Skin epidermis (tissue), 12 donors: Measurements from ENCODE around the gene CLHC1.
"Not testable (repeated sequence)": the region's sequence is repeated elsewhere in the genome, so short reads cannot be mapped to it uniquely, and the experiment has no call there.

Experiments used
- H3K27ac ChIP-seq, 21 experiments: fragments of 200-600 bp; sonication (generic) in 11 of 21; one replicate each; pipeline ENCODE4 v1.5.0; 2020; ENCODE audit warnings: mild to moderate bottlenecking in 3 of 21, inconsistent platforms in 2 of 21, moderate library complexity in 2 of 21
- H3K4me3 ChIP-seq, 7 experiments: fragments of 200-600 bp; sonication (generic) in 2 of 7; one replicate each; pipeline ENCODE4 v1.5.0; 2020; ENCODE audit warnings: inconsistent platforms in 2 of 7, mild to moderate bottlenecking in 2 of 7, moderate library complexity in 1 of 7

Gene CLHC1

DNA sequence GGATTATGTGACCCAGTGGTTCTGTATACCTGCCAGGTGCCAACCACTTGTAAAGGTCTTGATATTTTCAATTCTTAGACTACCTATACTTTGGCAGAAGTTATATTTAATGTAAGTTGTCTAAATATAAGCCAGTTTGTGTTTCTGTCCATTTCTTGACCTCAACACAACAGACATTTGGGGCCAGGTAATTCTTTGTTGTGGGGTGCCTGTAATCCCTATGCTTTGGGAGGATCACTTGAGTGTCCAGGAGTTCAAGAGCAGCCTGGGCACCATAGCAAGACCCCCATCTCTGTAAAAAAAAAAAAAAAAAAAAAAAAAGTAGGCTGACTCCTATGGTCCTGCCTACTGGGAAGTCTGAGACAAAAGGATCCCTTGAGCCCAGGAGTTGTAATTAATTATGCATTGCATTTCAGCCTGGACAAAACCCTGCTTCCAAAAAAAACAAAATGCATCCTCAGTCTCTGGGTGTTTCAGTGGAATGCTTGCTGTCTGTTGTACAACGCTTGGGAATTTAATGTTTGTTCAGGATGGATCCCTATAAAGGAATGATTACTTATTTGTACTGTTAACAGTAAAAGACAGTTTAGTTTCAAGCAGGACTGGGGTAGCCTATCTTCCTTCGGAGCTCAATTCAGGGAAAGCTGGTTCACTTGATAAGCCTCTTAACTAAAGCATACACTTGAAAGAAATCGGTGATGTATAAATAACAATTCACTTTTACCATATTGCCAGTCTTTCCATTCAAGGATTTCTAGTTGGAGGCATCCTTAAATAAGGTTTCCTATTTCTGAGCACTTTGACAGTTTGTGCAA lies 3.8 kb upstream of the CLHC1 start:
- no peak overlapping the region for H3K4me3 ChIP-seq
- H3K27ac ChIP-seq, result no peak overlapping the region

DNA sequence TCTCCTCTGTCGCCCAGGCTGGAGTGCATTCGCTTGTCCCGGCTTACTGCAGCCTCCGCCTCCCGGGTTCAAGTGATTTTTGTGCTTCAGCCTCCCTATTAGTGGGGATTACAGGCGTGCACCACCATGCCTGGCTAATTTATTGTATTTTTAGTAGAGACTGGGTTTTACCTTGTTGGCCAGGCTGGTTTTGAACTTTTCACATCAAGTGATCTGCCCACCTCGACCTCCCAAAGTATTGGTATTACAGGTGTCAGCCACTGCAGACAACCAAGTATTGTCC lies 1.5 kb upstream of the CLHC1 start:
- peak overlapping the region in 16 of 21 experiments; percentile 91 to 99 (median 97) for H3K27ac ChIP-seq
- H3K4me3 ChIP-seq, result peak overlapping the region; percentile 66 to 98 (median 89)

DNA sequence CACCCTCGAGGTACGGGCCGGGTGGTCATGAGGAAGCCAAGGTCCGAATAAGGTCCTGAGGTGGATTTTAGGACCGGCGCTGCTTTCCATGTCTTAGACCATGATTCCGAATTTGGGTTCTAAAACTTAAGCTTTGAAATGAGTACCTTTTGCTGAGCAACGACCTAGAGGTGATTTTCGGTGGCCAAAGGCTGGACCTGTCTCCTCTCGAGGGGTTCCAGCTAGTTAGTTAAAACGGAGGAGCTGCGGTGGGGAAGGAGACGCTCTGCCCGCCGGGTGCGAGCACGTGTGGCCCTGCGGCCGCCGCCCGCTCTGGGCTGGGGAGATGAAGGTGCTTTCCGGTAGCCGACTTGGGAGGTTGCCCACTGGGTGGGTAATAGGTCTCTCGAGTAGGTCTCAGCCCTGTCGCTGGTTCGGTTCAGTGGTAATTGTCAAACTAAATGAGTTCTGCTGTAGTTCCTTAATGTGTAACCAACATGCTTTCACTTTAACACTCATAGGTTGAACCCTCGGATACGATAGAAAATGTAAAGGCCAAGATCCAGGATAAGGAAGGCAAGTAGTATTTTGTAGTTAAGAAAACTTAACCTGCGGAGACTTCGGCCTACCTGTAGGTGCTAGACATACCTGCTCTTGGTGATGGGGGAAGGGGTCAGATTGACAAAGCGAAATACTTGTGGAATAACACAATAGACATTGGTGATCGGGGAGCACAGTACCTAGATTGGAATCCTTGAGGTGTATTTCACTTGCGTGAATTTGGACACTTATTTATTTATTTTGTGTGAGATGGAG lies 967 bp upstream of the CLHC1 start:
- peak overlapping the region; percentile 24 to 99 (median 97) for H3K27ac ChIP-seq

DNA sequence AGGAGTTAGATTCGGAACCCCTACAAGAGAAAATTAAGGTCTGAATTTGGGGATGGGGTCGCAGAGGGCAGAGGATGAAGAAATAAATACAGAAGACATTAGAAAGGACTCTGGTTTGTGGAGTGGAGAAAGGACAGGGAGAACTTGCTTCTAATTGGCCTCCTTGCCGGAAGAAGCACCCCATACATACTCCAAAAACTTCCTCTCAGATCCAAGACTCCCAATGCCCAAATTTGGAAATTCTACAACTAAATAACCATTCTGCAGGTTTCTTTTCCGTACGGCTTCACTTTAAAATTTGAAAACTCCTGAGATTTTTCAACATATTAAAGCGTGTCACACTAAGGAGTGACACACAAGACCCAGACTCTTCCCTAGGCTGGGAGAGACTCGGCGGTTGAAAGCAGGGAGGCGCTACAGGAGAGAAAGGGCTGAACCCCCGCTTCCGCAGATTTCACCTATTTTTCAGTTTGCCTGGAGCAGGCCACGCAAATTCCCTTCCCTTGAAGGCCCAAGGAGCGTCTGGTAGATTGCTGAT lies 478 bp downstream of the CLHC1 start:
- Histone ChIP-seq H3K4me3 (peak overlapping the region; percentile 66 to 98 (median 89)), H3K27ac (peak overlapping the region; percentile 49 to 99 (median 97))

More for the DNA sequence above, 967 bp upstream of the CLHC1 start:
- peak overlapping the region; percentile 66 to 98 (median 89) for H3K4me3 ChIP-seq

- no peak overlapping the region for H3K27ac ChIP-seq
- H3K4me3 ChIP-seq, result no peak overlapping the region
Measured at GRCh38 chr2:55230551-55230950, 1.5 kb downstream of the CLHC1 start.

- Histone ChIP-seq H3K27ac (no peak overlapping the region), H3K4me3 (no peak overlapping the region)
Measured at GRCh38 chr2:55229221-55229620, 2.9 kb downstream of the CLHC1 start.

DNA sequence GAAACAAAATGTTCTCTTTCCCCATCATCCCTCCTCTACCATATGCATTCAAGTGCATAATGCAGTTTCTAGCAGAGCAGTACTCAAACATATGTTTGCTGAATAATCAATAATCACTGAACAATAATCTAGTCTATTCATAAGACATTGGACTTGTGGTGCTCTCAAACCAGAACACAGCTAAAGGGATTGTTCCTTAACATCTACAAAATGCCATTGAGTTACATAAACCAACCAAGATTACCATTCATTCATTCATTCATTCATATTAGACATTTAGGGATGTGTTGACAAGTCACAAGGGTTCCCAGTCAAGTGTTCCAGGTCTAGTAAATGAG lies 3.9 kb downstream of the CLHC1 start:
- Histone ChIP-seq H3K4me3 (no peak overlapping the region), H3K27ac (peak overlapping the region in 4 of 21 experiments; percentile 13 to 66 (median 33))

- H3K27ac ChIP-seq, result peak overlapping the region in 5 of 21 experiments; percentile 13 to 66 (median 31)
- not testable (repeated sequence) for H3K4me3 ChIP-seq
Measured at GRCh38 chr2:55227437-55228225, 4.5 kb downstream of the CLHC1 start.

DNA sequence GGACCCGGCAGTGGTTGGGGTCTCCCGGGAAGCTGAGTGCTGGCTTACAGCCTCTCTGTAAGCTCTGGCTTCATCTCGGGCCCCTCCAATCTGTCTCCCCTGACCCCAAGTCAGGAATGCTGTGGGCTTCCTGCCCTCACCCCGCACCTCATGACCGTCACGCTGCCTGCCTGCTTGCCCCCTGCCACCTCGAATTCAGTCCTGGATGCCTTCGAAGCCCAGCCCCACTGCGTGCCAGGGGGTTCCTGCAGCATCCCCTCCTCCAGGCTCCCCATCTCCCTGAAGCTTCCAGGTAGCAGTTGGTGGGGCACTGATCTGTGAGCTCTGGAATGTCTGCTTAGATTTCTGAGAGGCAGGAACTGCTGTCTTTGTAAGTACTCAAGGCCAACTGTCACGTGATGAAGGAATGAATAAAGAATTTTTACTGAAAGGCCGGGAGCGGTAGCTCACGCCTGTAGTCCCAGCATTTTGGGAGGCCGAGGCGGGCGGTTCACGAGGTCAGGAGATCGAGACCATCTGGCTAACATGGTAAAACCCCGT lies 6.5 kb downstream of the CLHC1 start:
- Histone ChIP-seq H3K4me3 (no peak overlapping the region), H3K27ac (no peak overlapping the region)

- Histone ChIP-seq H3K27ac (peak overlapping the region in 1 of 21 experiments; percentile 0), H3K4me3 (no peak overlapping the region)
Measured at GRCh38 chr2:55224761-55225261, 7.3 kb downstream of the CLHC1 start.

- peak overlapping the region in 16 of 21 experiments; percentile 86 to 98 (median 93) for H3K27ac ChIP-seq
- peak overlapping the region; percentile 55 to 83 (median 66) for H3K4me3 ChIP-seq
Measured at GRCh38 chr2:55223958-55224760, 7.9 kb downstream of the CLHC1 start.

GRCh38 chr2:55213822-55214221 lies 18.3 kb downstream of the CLHC1 start:
- Histone ChIP-seq H3K4me3 (no peak overlapping the region), H3K27ac (no peak overlapping the region)

- Histone ChIP-seq H3K27ac (no peak overlapping the region), H3K4me3 (no peak overlapping the region)
Measured at GRCh38 chr2:55204950-55205349, 27.1 kb downstream of the CLHC1 start.

DNA sequence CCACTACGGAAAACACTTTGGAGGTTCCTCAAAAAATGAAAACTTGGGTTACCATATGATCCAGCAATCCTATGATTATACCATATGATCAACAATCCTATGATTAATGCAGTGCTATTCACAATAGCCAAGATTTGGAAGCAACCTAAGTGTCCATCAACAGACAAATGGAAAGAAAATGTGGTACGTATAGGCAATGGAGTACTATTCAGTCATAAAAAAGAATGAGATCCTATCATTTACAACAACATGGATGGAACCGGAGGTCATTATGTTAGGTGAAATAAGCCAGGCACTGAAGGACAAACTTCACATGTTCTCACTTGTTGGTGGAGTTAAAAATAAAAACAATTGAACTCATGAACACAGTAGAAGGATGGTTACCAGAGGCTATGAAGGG lies 27.6 kb downstream of the CLHC1 start:
- Histone ChIP-seq H3K4me3 (no peak overlapping the region), H3K27ac (no peak overlapping the region)

DNA sequence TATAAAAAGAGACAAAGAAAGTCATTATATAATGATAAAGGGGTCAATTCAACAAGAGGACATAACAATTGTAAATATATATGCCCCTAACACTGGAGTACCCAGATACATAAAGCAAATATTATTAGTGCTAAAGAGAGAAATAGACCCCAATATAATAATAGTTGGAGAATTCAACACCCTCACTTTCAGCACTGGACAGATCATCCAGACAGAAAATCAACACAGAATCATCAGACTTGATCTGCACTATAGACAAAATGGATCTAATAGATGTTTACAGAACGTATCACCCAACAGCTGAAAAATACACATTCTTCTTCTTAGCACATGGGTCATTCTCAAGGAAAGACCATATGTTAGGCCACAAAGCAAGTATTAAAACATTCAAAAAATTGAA lies 31.7 kb downstream of the CLHC1 start:
- H3K4me3 ChIP-seq, result no peak overlapping the region
- H3K27ac ChIP-seq, result no peak overlapping the region

- H3K4me3 ChIP-seq, result no peak overlapping the region
- H3K27ac ChIP-seq, result no peak overlapping the region
Measured at GRCh38 chr2:55196526-55196925, 35.6 kb downstream of the CLHC1 start.

- not testable (repeated sequence) for H3K4me3 ChIP-seq, H3K27ac ChIP-seq
Measured at GRCh38 chr2:55191888-55192287, 40.2 kb downstream of the CLHC1 start.

GRCh38 chr2:55186837-55187236 lies 45.3 kb downstream of the CLHC1 start:
- not testable (repeated sequence) for H3K4me3 ChIP-seq, H3K27ac ChIP-seq

DNA sequence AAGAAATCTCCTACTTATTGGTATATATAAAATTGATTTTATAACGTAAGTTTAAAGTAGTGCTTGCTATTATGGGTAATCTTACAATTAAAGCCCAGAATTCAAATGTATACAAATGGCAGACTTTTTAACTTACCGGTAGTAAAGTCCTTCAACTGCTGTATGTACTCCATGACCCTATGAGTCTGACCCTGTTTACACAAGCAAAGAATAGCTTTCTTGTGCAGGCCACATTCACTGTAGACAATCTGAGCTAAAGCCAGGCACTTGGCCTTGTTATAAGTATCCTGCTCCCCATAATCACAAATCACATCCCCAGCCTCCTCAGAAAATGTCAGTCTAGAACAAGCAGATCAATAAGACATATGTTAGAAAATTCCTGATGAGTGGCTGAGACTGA lies 51.7 kb downstream of the CLHC1 start:
- Histone ChIP-seq H3K4me3 (no peak overlapping the region), H3K27ac (no peak overlapping the region)
